Skeletal muscle satellite cell (primary cell): ENCODE measurements around the gene SNAPC1.

Source experiments
- H3K27me3 ChIP-seq: 2 replicates; pipeline ENCODE4 v1.7.0; 2013; ENCODE audit warnings: low read length; ENCODE audit not compliant: control insufficient read depth, insufficient read depth
- H3K36me3 ChIP-seq: 2 replicates; pipeline ENCODE4 v1.7.0; 2013; ENCODE audit warnings: mild to moderate bottlenecking, control low read depth, low read length; ENCODE audit not compliant: insufficient read depth
- H3K4me1 ChIP-seq: 2 replicates; pipeline ENCODE4 v1.7.0; 2013; ENCODE audit warnings: low read length; ENCODE audit not compliant: control insufficient read depth, insufficient read depth
- H3K4me2 ChIP-seq: 2 replicates; pipeline ENCODE4 v1.7.0; 2013; ENCODE audit warnings: mild to moderate bottlenecking, low read length
- H3K4me3 ChIP-seq: 2 replicates; pipeline ENCODE4 v1.7.0; 2013; ENCODE audit warnings: low read length
- H3K9ac ChIP-seq: 2 replicates; pipeline ENCODE4 v1.7.0; 2013; ENCODE audit warnings: mild to moderate bottlenecking, low read depth, low read length, moderate library complexity
- H3K9me3 ChIP-seq: replicated peaks from 2 replicates; pipeline ENCODE4 v1.7.0; 2013; ENCODE audit warnings: mild to moderate bottlenecking, control low read depth, low read length

Gene SNAPC1

GRCh38 chr14:61832783-61833182, 70.6 kb downstream of the SNAPC1 start:
- no peaks in the 10 kb centered on the region for H3K9me3 ChIP-seq
- H3K9ac ChIP-seq, result no peak overlapping the region
- no peak overlapping the region for H3K4me2 ChIP-seq
- H3K4me1 ChIP-seq, result no peaks in the 10 kb centered on the region
- H3K4me3 ChIP-seq, result no peak overlapping the region
- no peaks in the 10 kb centered on the region for H3K36me3 ChIP-seq
- H3K27me3 ChIP-seq, result peaks cover 11% of the 10 kb centered on the region

GRCh38 chr14:61836184-61836583, 74.0 kb downstream of the SNAPC1 start:
- H3K4me3 ChIP-seq, result no peak overlapping the region

GRCh38 chr14:61836807-61837206, 74.6 kb downstream of the SNAPC1 start:
- H3K36me3 ChIP-seq, result no peaks in the 10 kb centered on the region
- H3K9me3 ChIP-seq, result no peaks in the 10 kb centered on the region
- no peak overlapping the region for H3K4me3 ChIP-seq
- H3K4me1 ChIP-seq, result no peaks in the 10 kb centered on the region
- peaks cover 5% of the 10 kb centered on the region for H3K27me3 ChIP-seq
- H3K4me2 ChIP-seq, result no peak overlapping the region
- no peak overlapping the region for H3K9ac ChIP-seq

More at GRCh38 chr14:61836184-61836583, 74.0 kb downstream of the SNAPC1 start:
- H3K27me3 ChIP-seq, result peaks cover 8% of the 10 kb centered on the region
- no peaks in the 10 kb centered on the region for H3K4me1 ChIP-seq
- H3K4me2 ChIP-seq, result no peak overlapping the region
- no peak overlapping the region for H3K9ac ChIP-seq
- H3K9me3 ChIP-seq, result no peaks in the 10 kb centered on the region
- no peaks in the 10 kb centered on the region for H3K36me3 ChIP-seq

- H3K4me2 ChIP-seq, result no peak overlapping the region
- no peaks in the 10 kb centered on the region for H3K9me3 ChIP-seq
- H3K9ac ChIP-seq, result no peak overlapping the region
- peaks cover 3% of the 10 kb centered on the region for H3K27me3 ChIP-seq
- H3K4me1 ChIP-seq, result no peaks in the 10 kb centered on the region
- no peak overlapping the region for H3K4me3 ChIP-seq
- no peaks in the 10 kb centered on the region for H3K36me3 ChIP-seq
These were observed 75.4 kb downstream of the SNAPC1 start for GRCh38 chr14:61837336-61838229.

- H3K4me1 ChIP-seq, result no peaks in the 10 kb centered on the region
- no peaks in the 10 kb centered on the region for H3K36me3 ChIP-seq
- no peak overlapping the region for H3K9ac ChIP-seq
- no peak overlapping the region for H3K4me3 ChIP-seq
- no peak overlapping the region for H3K4me2 ChIP-seq
- H3K27me3 ChIP-seq, result peaks cover 7% of the 10 kb centered on the region
- no peaks in the 10 kb centered on the region for H3K9me3 ChIP-seq
These were observed 76.5 kb downstream of the SNAPC1 start for GRCh38 chr14:61838661-61839245.

- Histone ChIP-seq H3K9ac (no peak overlapping the region), H3K4me3 (no peak overlapping the region), H3K36me3 (no peaks in the 10 kb centered on the region), H3K4me2 (no peak overlapping the region), H3K27me3 (peaks cover 9% of the 10 kb centered on the region), H3K9me3 (no peaks in the 10 kb centered on the region), H3K4me1 (no peaks in the 10 kb centered on the region)
These were observed 77.3 kb downstream of the SNAPC1 start for GRCh38 chr14:61839507-61839906.

- Histone ChIP-seq H3K27me3 (peaks cover 9% of the 10 kb centered on the region), H3K4me2 (no peak overlapping the region), H3K4me1 (no peaks in the 10 kb centered on the region), H3K9ac (no peak overlapping the region), H3K4me3 (no peak overlapping the region), H3K9me3 (no peaks in the 10 kb centered on the region), H3K36me3 (no peaks in the 10 kb centered on the region)
These were observed 78.9 kb downstream of the SNAPC1 start for GRCh38 chr14:61841145-61841544.
